SK-N-SH (cell line): ENCODE measurements around the gene FAM110A.

ENCODE experiments used
- CHD2 ChIP-seq: fragments of 150-350 bp; IDR thresholded peaks from 2 replicates; pipeline ENCODE4 v1.6.1; 2018; ENCODE audit warnings: low read length; ENCODE audit not compliant: partially characterized antibody
- EP300 ChIP-seq, 2 experiments: IDR thresholded peaks; 2 replicates each; pipeline versions ENCODE4 v1.4.0 to v1.6.1; 2012; ENCODE audit warnings: borderline replicate concordance in 1 of 2, low read depth in 1 of 2, low read length in 1 of 2
- POLR2AphosphoS5 ChIP-seq: IDR thresholded peaks from 2 replicates; pipeline ENCODE4 v1.6.1; 2012; ENCODE audit warnings: low read depth, low read length
- RAD21 ChIP-seq: IDR thresholded peaks from 2 replicates; pipeline ENCODE4 v1.6.1; 2012; ENCODE audit warnings: mild to moderate bottlenecking, low read length
- TF ChIP-seq, protein P1 (sequence below): IDR thresholded peaks from 2 replicates; pipeline ENCODE4; 2012
- TF ChIP-seq, protein P2 (sequence below): fragments of 200-600 bp; sonication (generic); IDR thresholded peaks from 2 replicates; pipeline ENCODE4 v1.6.1; 2017; ENCODE audit warnings: antibody characterized with exemption, mild to moderate bottlenecking, moderate library complexity

DNA sequence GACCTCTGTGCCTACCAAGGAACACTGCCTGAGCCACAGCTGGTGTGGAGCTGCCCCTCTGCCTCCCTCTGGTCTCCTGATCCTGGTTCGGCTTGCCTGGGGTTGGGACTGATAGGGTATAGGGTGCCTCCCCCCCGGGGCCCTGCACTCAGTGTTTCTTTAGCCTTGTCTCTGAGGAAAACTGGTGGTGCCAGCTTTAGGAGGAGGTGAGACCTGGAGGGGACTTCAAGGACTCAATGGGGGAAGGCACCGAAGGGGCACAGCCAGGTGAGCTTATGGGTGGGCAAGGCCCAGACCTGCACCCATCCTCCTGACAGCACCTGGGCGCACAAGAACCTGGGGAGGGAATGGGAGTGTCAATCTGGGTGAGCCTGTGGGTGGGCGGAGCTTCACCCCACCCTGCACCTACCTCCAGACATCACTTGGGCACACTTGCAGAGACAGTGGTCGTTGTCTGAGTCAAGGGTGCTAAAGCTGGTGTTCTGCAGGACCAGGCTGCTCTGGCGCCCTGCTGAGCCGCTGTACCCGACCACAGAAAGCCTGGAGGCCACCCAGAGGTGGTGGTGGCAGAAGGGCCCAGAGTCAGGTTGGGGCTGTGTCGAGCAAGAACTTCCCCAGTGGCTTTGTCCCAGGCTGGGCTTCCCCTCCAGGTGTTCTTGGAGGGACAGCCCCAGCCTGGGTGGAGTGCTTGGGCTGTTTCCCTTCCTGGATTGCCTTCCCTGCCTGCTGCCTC lies 40.5 kb downstream of the FAM110A start:
- no peak for TF ChIP-seq EP300 (IDR thresholded peaks at IDR 0.05; ENCODE audit: borderline replicate concordance in 1 of 2, low read depth in 1 of 2, low read length in 1 of 2)
- TF ChIP-seq RAD21, result no peak
- no peak for TF ChIP-seq CHD2
- TF ChIP-seq, protein P1, sequence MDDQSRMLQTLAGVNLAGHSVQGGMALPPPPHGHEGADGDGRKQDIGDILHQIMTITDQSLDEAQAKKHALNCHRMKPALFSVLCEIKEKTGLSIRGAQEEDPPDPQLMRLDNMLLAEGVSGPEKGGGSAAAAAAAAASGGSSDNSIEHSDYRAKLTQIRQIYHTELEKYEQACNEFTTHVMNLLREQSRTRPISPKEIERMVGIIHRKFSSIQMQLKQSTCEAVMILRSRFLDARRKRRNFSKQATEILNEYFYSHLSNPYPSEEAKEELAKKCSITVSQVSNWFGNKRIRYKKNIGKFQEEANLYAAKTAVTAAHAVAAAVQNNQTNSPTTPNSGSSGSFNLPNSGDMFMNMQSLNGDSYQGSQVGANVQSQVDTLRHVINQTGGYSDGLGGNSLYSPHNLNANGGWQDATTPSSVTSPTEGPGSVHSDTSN, result no peak
- TF ChIP-seq, protein P2, sequence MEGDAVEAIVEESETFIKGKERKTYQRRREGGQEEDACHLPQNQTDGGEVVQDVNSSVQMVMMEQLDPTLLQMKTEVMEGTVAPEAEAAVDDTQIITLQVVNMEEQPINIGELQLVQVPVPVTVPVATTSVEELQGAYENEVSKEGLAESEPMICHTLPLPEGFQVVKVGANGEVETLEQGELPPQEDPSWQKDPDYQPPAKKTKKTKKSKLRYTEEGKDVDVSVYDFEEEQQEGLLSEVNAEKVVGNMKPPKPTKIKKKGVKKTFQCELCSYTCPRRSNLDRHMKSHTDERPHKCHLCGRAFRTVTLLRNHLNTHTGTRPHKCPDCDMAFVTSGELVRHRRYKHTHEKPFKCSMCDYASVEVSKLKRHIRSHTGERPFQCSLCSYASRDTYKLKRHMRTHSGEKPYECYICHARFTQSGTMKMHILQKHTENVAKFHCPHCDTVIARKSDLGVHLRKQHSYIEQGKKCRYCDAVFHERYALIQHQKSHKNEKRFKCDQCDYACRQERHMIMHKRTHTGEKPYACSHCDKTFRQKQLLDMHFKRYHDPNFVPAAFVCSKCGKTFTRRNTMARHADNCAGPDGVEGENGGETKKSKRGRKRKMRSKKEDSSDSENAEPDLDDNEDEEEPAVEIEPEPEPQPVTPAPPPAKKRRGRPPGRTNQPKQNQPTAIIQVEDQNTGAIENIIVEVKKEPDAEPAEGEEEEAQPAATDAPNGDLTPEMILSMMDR, result no peak
- no peak for TF ChIP-seq POLR2AphosphoS5
